ENCODE results near the gene EPHA5.

GRCh38 chr4:65495439-65495838, 174.8 kb downstream of the EPHA5 start:
- TF ChIP-seq CTCF (IDR thresholded peaks at IDR 0.05), result no peak
- no peak for TF ChIP-seq POLR2A (IDR thresholded peaks at IDR 0.05)
